Stimulated activated CD4-positive, alpha-beta T cell treated with anti-CD3 and anti-CD28 coated beads, Interleukin-1b, Interleukin-23, amount 100 ng/mL, for 1 hour (primary cell): ENCODE measurements around the gene KCNJ5.

Source experiments
- DNase-seq, 2 donors: peaks; one replicate each; pipeline ENCODE4 v3.0.0-alpha.2; 2020; ENCODE audit warnings: low read depth in 2 of 2

The KCNJ5 gene

GRCh38 chr11:128890543-128891368, at the start of gene KCNJ5:
KCNJ5 (plus strand) TSS chr11:128891356; CDS start chr11:128911274, 19,918 bp downstream.
- no peak for DNase-seq

- no peak for DNase-seq
Observed at GRCh38 chr11:128841461-128842072, 49.6 kb upstream of the KCNJ5 start.

GRCh38 chr11:128843198-128843785, 47.9 kb upstream of the KCNJ5 start:
- DNase-seq, result no peak

- no peak for DNase-seq
Observed at GRCh38 chr11:128845334-128845780, 45.8 kb upstream of the KCNJ5 start.

GRCh38 chr11:128846985-128847384, 44.2 kb upstream of the KCNJ5 start:
- no peak for DNase-seq

- DNase-seq, result peak; percentile 25 to 51
Observed at GRCh38 chr11:128848815-128849455, 42.2 kb upstream of the KCNJ5 start.

GRCh38 chr11:128852327-128853023, 38.7 kb upstream of the KCNJ5 start:
- no peak for DNase-seq

GRCh38 chr11:128853559-128853958, 37.6 kb upstream of the KCNJ5 start:
- DNase-seq, result no peak

- DNase-seq, result no peak
Observed at GRCh38 chr11:128854841-128855240, 36.3 kb upstream of the KCNJ5 start.

GRCh38 chr11:128856241-128856640, 34.9 kb upstream of the KCNJ5 start:
- no peak for DNase-seq

- no peak for DNase-seq
Observed at GRCh38 chr11:128857341-128857740, 33.8 kb upstream of the KCNJ5 start.

- DNase-seq, result peak; percentile 54 to 62
Observed at GRCh38 chr11:128859563-128860441, 31.4 kb upstream of the KCNJ5 start.

GRCh38 chr11:128860571-128861361, 30.4 kb upstream of the KCNJ5 start:
- no peak for DNase-seq

GRCh38 chr11:128862406-128862805, 28.8 kb upstream of the KCNJ5 start:
- no peak for DNase-seq

- no peak for DNase-seq
Observed at GRCh38 chr11:128862908-128863660, 28.1 kb upstream of the KCNJ5 start.

- DNase-seq, result no peak
Observed at GRCh38 chr11:128865490-128865889, 25.7 kb upstream of the KCNJ5 start.

GRCh38 chr11:128867277-128867676, 23.9 kb upstream of the KCNJ5 start, which contains the start of gene KCNJ1:
KCNJ1 (minus strand) TSS chr11:128867296; CDS start chr11:128840243, 27,053 bp downstream.
- no peak for DNase-seq

- no peak for DNase-seq
Observed at GRCh38 chr11:128868841-128869671, 22.1 kb upstream of the KCNJ5 start.
